Lung microvascular endothelial cell (primary cell): ENCODE measurements around the gene ZNF286A. TPM values are rescaled to one million over a fixed set of nuclear protein-coding genes. Genes with fewer than 3 reads are reported as not detected.
"Not testable (repeated sequence)": the region's sequence is repeated elsewhere in the genome, so short reads cannot be mapped to it uniquely, and the experiment has no call there.

Experiments
- DNase-seq, 2 donors: peaks; one replicate each; pipeline versions ENCODE4 v3.0.0 to v3.0.0-alpha.2; 2010; ENCODE audit warnings: low read depth in 2 of 2
- total RNA-seq: library from RNA; depleted of rRNA; stranded (reverse); fragments of >200 nt; gene quantifications from 2 replicates; pipeline ENCODE4 v1.2.1, GENCODE V29; 2014

The ZNF286A gene
- total RNA-seq, 1 donor from 2014 or later, result 31.3 TPM

GRCh38 chr17:15698967-15699366 is 585 bp upstream of the ZNF286A start:
- not testable (repeated sequence) for DNase-seq

- DNase-seq, result not testable (repeated sequence)
Observed at GRCh38 chr17:15699937-15700336, 385 bp downstream of the ZNF286A start.

GRCh38 chr17:15704239-15704638 is 4.7 kb downstream of the ZNF286A start:
- DNase-seq, result not testable (repeated sequence)

GRCh38 chr17:15704813-15705212 is 5.3 kb downstream of the ZNF286A start:
- not testable (repeated sequence) for DNase-seq

- not testable (repeated sequence) for DNase-seq
Observed at GRCh38 chr17:15708879-15709278, 9.3 kb downstream of the ZNF286A start.

- DNase-seq, result not testable (repeated sequence)
Observed at GRCh38 chr17:15716601-15717563, 17.3 kb downstream of the ZNF286A start.

- DNase-seq, result not testable (repeated sequence)
Observed at GRCh38 chr17:15730535-15730934, 31.0 kb downstream of the ZNF286A start.

- DNase-seq, result not testable (repeated sequence)
Observed at GRCh38 chr17:15731900-15732299, 32.3 kb downstream of the ZNF286A start, which contains the start of gene TBC1D26. TBC1D26 (plus strand) TSS chr17:15732283; CDS start chr17:15735349, 3,066 bp downstream.

- not testable (repeated sequence) for DNase-seq
Observed at GRCh38 chr17:15733174-15733789, 33.7 kb downstream of the ZNF286A start.

- not testable (repeated sequence) for DNase-seq
Observed at GRCh38 chr17:15736578-15736977, 37.0 kb downstream of the ZNF286A start.

GRCh38 chr17:15738066-15738465 is 38.5 kb downstream of the ZNF286A start:
- DNase-seq, result no peak

- not testable (repeated sequence) for DNase-seq
Observed at GRCh38 chr17:15739259-15739658, 39.7 kb downstream of the ZNF286A start.

GRCh38 chr17:15740041-15740440 is 40.5 kb downstream of the ZNF286A start:
- DNase-seq, result not testable (repeated sequence)

GRCh38 chr17:15740570-15741120 is 41.1 kb downstream of the ZNF286A start:
- no peak for DNase-seq

- no peak for DNase-seq
Observed at GRCh38 chr17:15741624-15742023, 42.1 kb downstream of the ZNF286A start.

- peak; percentile 39 to 66 for DNase-seq
Observed at GRCh38 chr17:15742051-15742795, 42.7 kb downstream of the ZNF286A start.

GRCh38 chr17:15742921-15743320 is 43.4 kb downstream of the ZNF286A start:
- DNase-seq, result no peak

GRCh38 chr17:15744074-15744676 is 44.6 kb downstream of the ZNF286A start:
- DNase-seq, result no peak

- DNase-seq, result peak in 1 of 2 donors; percentile 63
Observed at GRCh38 chr17:15744885-15745284, 45.3 kb downstream of the ZNF286A start.

- DNase-seq, result not testable (repeated sequence)
Observed at GRCh38 chr17:15749403-15749802, 49.9 kb downstream of the ZNF286A start.
